NB4 (cell line): Measurements from ENCODE around the gene SUSD2.
A peak's percentile ranks its signal among the peaks of the same experiment; 100 is the strongest.
"Not testable (repeated sequence)": the region's sequence is repeated elsewhere in the genome, so short reads cannot be mapped to it uniquely, and the experiment has no call there.

ENCODE experiments used
- DNase-seq: peaks from one replicate; pipeline ENCODE4 v3.0.0; 2010; ENCODE audit warnings: low read depth
- H3K4me3 ChIP-seq: one replicate; pipeline ENCODE4 v1.5.1; 2011; ENCODE audit warnings: mild to moderate bottlenecking, low read depth, low read length, moderate library complexity
- CTCF ChIP-seq: IDR thresholded peaks from one replicate; pipeline ENCODE4 v1.5.1; 2012; ENCODE audit warnings: low read depth, low read length
- MAX ChIP-seq: IDR thresholded peaks from 2 replicates; pipeline ENCODE4 v1.6.1; 2011; ENCODE audit warnings: low read depth, low read length
- MYC ChIP-seq: IDR thresholded peaks from 2 replicates; pipeline ENCODE4 v1.6.1; 2011; ENCODE audit warnings: low read depth, low read length
- POLR2A ChIP-seq: IDR thresholded peaks from 2 replicates; pipeline ENCODE4 v1.6.1; 2011; ENCODE audit warnings: mild to moderate bottlenecking; ENCODE audit not compliant: insufficient read length; ENCODE audit errors: extremely low read depth

The SUSD2 gene

DNA sequence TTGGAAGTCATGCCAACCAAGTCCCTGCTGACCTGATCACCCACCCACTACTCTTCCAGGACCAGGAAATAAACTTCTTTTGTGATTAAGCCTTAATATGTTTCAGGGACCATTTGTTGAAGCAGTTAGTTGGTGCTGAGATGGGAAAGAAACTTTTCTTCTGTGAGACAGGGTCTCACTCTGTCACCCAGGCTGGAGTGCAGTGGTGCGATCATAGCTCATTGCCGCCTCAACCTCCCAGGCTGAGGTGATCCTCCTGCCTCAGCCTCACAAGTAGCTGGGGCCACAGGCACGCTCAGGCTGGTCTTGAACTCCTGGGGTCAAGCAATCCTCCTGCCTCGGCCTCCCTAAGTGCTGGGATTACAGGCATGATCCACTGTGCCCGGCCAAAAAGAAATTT lies 10.6 kb downstream of the SUSD2 start:
- TF ChIP-seq POLR2A = no peak
- no peak for TF ChIP-seq MYC
- no peak for TF ChIP-seq MAX
- no peak for TF ChIP-seq CTCF
- DNase-seq = no peak
- no peak overlapping the region for H3K4me3 ChIP-seq

DNA sequence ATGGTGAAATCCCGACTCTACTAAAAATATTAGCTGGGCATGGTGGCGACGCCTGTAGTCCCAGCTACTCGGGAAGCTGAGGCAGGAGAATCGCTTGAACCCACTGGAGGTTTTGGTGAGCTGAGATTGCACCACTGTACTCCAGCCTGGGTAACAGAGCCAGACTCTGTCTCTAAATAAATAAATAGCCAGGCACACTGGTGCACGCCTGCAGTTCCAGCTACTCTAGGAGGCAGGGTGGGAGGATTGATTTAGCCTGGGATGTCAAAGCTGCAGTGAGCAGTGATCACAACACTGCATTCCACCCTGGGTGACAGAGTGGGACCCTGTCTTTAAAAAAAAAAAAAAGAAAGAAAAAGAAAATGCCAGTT lies 17.4 kb downstream of the SUSD2 start:
- TF ChIP-seq CTCF (no peak), MYC (no peak), MAX (no peak), POLR2A (no peak)
- no peak overlapping the region for H3K4me3 ChIP-seq
- no peak for DNase-seq

DNA sequence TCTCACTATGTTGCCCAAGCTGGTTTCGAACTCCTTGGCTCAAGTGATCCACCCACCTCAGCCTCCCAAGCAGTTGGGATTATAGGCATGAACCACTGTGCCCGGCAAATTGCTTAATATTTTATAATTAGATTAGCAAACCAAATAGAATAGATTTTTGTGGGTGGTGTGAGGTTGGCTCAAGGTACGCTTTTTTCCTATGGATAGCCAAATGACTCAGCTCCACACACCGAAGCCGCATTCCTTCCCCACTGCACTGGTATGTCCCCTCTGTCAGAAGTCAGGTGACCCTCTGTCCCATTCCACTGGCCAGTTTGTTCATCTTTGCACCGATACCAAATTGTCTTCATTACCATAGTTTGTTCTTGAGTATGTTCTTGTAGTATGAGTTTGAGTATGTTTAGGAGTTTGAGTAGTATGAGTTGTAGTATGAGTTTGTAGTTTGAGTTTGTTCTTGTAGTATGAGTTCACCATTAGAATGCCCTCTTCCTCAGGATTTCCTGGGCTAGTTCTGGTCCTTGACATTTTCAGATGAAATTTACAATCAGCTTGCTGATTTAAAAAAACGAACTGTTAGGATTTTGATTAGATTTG lies 19.4 kb downstream of the SUSD2 start:
- DNase-seq = no peak
- TF ChIP-seq POLR2A (no peak), CTCF (no peak), MAX (no peak), MYC (no peak)
- no peak overlapping the region for H3K4me3 ChIP-seq

DNA sequence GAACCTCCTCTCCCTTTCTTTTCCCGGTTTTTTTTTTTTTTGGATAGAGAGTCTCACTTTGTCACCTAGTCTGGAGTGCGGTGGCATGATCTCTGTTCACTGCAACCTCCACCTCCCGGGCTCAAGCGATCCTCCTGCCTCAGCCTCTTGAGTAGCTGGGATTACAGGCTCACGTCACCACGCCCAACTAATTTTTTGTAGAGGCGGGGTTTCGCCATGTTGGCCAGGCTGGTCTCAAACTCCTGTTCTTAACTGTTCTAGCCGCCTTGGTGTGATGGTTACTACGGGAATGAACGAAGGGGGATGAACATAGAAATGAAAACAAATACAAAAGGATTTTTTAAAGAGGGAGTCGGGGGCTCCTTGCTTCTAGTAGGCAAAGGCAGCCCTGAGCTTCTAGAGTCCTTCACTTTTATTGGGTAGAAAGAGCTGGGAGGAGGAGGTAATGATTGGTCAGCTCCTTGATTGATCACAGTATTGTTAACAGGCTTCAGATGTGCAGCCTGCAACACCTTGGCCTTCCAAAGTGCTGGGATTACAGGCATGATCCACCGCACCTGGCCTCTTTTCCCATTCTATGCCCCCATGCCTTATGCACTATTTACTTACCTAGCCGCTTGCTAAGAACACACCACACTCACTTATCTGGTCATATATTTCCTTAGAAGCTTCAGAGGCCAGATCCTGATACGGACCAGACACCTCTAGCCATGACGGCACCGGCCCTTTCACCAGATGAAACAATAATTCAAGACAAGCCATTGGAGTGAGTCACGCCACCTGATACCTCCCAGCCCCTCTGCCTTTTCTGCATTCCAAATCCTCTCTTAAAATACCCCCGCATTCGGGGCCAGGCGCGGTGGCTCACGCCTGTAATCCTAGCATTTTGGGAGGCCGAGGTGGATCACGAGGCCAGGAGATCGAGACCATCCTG lies 20.7 kb downstream of the SUSD2 start:
- TF ChIP-seq CTCF (no peak), POLR2A (no peak), MYC (no peak), MAX (no peak)
- no peak overlapping the region for H3K4me3 ChIP-seq
- no peak for DNase-seq

DNA sequence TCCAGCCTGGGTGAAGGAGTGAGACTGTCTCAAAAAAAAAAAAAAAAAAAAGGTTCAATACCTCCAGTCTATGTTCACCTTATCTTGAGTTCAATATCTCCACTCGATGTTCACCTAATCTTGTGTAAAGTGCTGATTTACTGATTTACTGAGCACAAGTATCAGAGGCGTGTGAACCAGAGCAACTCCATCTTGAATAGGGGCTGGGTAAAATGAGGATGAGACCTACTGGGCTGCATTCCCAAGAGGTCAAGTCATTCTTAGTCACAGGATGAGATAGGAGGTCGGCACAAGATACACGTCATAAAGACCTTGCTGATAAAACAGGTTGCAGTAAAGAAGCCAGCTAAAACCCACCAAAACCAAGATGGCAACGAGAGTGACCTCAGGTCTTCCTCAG lies 22.6 kb downstream of the SUSD2 start:
- DNase-seq, H3K4me3 ChIP-seq: not testable (repeated sequence)

DNA sequence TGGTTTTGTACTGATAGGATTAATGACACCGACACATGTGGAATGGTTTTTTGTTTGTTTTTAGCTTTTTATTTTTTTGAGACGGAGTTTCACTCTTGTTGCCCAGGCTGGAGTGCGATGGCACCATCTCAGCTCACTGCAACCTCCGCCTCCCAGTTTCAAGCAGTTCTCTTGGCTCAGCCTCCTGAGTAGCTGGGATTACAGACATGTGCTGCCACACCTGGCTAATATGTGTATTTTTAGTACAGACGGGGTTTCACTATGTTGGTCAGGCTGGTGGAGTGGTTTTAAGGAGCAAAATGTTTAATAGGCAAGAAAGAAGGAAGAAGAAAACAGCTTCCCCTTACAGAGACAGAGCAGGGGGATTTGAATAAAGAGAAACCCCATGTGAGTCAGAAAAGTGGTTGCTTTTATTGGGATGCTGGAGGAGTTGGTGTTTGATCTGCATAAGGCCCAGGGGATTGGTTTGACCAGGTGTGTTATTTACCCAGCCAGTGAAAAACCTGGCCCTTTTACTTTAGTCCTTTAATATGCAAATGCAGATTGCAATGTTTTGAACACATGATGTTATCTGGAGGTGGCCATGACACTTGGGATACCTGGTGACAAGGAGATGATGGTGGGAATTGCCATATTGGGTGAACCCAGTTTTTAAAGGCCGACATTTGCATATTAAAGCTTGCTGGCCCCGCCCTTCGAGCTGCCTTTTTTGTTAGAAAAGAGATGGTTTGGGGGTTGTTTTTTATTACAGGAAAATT lies 24.3 kb downstream of the SUSD2 start:
- peak overlapping the region; percentile 33 for H3K4me3 ChIP-seq
- TF ChIP-seq POLR2A (no peak), CTCF (no peak), MYC (no peak), MAX (no peak)
- DNase-seq = peak; percentile 81

- DNase-seq = peak; percentile 88
- peak overlapping the region; percentile 38 for H3K4me3 ChIP-seq
These were observed 25.4 kb downstream of the SUSD2 start for GRCh38 chr22:24206460-24207263.
